GM18508 (cell line): ENCODE results near the gene TBCEL.

ENCODE experiments used
- ATAC-seq: cut with Tn5 transposase; IDR thresholded peaks from one replicate; pipeline ENCODE4 v1.9.1; 2021; ENCODE audit warnings: moderate number of reproducible peaks; ENCODE audit not compliant: insufficient read depth, unreplicated experiment

The TBCEL gene

DNA sequence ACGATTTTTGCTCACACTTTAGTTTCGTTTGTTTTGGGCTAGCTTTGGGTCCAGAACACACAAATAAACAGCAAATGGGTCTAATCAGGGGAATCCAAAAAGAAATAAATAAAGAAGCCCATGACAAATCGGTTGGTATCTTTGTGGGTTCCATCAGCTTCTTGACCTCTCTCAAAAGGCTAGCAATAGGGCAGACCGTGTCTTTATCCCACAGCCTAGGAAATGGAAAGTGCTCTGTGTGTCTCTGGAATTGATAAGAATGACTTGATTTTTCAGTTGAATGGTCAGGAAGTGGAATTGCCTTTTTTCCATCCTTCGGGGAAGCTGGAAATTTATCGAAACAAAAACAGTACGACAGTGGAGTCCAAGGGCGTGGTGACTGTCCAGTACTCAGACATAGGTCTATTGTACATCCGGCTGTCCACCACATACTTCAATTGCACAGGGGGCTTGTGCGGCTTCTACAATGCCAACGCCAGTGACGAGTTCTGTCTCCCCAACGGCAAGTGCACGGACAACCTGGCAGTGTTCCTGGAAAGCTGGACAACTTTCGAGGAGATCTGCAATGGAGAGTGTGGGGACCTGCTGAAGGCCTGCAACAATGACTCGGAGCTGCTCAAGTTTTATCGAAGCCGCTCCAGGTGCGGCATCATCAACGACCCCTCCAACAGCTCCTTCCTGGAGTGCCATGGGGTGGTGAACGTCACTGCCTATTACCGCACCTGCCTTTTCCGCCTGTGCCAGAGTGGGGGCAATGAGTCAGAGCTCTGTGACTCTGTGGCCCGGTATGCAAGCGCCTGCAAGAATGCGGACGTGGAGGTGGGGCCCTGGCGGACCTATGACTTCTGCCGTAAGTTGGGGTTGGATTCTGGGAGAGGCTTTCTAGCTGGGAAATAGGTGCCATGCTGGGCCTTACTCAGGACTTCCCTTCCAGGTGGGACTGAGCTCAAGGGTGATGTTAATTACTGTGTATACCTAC, 105.7 kb downstream of the TBCEL start:
- no peak for ATAC-seq

DNA sequence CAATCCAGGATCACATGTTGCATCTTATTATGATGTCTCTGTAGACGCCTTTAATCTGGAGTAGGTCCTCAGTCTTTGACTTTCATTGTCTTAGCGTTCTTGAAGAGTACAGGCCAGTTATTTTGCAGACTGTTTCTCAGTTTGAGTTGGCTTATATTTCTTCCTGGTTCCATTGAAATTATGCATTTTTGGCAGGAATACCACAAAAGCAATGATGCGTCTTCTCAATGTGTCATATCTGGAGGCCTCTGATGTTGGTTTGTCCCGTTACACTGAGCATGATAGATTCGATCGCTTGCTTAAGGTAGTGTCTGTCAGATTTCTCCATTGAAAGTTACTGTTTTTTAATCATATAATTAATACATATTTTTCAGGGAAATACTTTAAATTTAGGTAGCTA, 107.8 kb downstream of the TBCEL start:
- no peak for ATAC-seq

DNA sequence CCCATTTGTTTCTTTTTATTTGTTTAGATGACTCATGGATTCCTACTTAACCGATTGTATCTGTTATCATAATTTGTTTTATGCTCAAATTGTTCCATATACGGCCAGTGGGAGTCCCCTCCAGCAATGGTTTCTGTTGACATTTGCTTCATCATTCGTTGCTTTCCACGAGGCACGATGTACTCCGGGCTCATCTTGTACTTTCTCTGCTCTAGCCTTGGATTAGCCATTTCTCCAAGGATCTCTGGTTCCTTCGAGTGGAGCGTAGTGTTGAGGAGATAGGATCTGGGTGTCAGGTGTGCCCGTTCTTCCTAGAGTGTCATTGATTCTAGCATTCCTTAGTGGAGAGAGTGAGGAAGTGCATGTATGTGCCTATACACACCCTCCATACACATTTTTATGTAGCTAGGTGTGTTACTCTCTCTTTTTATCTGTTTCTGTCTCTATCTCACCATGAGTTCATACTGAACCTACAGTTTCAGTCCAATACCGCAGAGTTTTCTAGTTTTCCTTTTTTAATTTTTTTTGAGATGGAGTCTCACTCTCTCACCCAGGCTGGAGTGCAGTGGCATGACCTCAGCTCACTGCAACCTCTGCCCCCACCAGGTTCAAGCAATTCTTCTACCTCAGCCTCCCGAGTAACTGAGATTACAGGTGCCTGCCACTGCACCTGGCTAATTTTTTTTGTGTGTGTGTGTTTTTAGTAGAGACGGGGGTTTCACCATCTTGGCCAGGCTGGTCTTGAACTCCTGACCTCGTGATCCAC, 108.5 kb downstream of the TBCEL start:
- ATAC-seq = no peak

DNA sequence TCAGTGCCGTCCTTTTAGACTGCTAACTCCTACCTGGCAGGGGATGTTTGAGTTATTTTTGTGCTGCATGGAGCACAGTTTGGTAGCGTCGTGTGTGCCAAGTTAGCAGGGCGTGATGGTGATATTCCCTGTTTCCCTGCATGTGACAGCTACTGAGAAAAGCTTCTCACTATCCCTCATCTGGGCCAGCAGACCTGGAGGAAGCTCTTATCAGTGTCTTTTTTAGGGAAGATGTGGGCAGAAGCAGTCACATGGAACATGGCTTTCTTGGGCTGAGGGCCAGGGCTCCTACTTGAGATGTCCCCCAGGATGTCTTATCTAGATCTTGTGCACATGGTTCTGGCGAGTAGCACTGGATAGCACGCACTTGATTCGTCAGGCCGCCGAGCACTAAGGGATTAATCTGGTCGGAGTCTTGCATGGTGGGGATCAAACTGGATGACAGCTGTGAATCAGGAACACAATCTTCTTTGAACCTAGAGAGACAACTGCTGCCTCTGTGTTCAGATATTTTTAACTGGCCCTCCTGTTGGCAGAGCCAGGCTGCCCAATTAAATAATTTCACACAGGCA, 110.9 kb downstream of the TBCEL start:
- no peak for ATAC-seq

DNA sequence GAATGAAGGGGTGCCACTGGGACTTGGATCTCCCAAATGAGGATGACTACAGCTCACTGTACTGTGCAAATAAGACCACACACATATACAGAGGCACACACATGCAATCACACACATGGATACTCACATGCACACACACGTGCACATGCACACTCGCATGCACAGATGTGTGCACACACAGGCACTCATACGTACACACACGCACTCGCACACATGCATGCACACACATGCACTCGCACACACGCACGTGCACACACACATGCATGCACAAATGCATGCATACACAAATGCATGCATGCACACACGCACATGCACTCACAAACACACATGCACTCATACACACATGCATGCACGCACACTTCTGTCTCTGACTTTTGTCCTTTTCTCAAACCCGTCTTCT, 113.1 kb downstream of the TBCEL start:
- no peak for ATAC-seq

DNA sequence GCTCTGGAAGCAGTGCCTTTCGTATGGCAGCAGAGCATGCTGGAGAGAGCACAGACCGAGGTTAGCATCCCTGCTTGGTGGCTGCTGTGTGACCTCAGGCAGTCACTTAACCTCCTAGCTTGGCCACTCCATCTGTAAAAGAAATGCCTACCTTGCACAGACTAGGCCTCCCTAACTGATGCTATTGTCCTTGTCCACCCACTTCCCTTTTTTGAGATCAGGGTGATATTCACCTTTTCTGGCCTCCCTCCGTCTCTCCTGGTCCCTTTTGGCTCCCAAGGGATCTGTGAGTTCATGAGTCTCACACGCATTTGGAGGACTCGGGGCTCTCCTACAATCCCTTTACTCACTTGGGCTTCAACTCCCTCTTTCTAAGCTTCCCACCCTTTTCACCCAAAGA, 114.4 kb downstream of the TBCEL start:
- no peak for ATAC-seq

DNA sequence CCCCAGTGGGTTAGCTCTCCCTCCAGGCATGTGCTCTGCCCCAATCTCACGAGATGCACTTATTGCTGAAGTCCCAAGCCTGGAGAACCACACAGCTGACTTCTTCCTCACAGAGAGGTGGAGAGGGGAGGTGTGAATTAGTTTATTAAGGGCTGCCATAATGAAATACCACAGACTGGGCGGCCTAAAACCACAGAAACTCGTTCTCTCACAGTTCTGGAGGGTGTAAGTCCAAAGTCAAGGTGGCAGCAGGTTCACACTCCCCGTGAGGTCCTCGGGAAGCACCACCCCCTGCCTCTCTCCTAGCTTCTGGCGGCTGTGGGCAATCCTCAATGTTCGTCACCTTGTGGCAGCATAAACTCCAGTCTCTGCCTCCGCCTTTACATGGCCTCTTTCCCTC, 116.5 kb downstream of the TBCEL start:
- no peak for ATAC-seq
